HG03575 (cell line): ENCODE results near the gene BEX2.

ENCODE experiments used
- ATAC-seq: cut with Tn5 transposase; IDR thresholded peaks from one replicate; pipeline ENCODE4 v1.9.1; 2021; ENCODE audit not compliant: unreplicated experiment, insufficient number of reproducible peaks, low FRiP score; ENCODE audit errors: extremely low read depth

Gene BEX2

DNA sequence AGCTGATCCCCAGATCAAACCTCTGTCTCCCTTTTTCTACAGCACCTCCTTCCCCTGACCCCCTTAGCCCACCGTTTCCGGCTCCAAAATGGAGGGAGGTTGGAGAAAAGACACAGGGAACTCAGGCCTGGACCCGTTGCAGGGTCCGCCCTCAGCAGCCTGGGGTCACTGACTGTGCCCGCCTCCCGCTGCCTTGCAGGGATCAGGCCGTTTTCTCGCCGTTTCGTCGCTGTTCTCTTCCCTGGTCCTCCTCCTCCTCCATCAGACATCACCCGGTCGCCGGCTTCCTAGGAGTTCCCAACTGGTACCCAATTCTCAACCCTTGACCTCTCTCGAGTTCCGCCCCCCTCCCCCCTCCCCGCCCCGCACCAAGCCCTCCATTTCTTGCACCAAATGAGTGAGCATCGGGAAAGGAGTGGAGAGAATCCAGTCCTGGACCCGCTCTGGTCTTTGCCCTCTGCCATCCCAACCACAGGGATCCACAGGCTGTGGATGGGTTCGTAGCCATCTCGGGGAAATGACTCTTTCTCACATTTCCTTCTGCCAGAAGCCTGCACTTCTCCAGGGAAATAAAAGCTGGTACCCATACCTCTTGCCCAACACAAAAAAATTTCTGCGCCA is 34.7 kb downstream of the BEX2 start:
- ATAC-seq = no peak

DNA sequence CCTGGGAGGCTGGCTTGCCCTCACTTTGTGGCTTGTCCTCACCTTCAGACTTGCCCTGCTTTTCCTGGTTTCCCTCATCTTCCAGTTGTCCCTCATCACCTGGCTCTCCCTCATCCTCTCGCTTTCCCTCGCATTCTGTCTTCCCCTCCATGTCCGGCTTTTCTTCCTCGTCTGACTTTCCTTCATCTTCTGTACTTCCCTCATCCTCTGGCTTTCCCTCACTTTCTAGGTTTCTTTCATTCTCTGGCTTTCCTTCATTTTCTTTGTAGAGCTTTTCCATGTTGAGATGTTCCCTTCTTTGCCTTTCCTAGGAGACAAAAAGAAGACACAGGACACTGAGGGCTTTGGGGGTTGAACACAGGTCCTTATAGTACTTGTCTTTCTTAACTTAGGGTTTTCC is 36.5 kb downstream of the BEX2 start:
- ATAC-seq = no peak
